ENCODE results near the gene FAM9C. TPM values are rescaled to one million over a fixed set of nuclear protein-coding genes. Genes with fewer than 3 reads are reported as not detected.

The FAM9C gene
- total RNA-seq, 1 experiment from 2014 or later, result not detected

DNA sequence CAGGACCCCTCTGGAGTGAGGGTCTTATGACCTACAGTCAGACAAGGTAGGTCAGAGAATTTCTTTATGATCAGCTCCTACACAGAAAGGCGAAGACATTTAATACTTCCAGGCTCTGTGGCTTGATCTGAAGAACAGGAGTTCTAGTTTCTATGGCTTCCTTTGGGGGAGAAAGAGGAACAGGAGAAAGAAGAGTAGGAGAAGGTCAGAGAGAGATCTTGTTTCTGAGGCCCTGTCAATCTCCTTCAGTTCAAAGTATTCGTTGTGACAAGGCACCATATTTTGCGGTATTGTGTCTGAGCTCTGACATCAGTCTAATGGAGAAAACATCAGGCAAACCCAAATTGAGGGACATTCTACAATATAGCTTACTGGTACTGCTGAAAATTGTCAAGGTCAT is 52.8 kb downstream of the FAM9C start:
- ATAC-seq (no peak), DNase-seq (ENCODE audit: low read depth, low spot score) (no peak)
- in situ Hi-C loops (cut with HindIII; ENCODE audit: low pct_unique_long_range_greater_than_20kb, low sequenced_read_pairs), result no loop called here
- ChIA-PET POLR2A (no interaction called here), CTCF (no interaction called here)
- peaks cover 13% of the 10 kb centered on the region for H3K4me1 ChIP-seq (ENCODE audit: control insufficient read depth, insufficient read depth, low read length)
- H3K27me3 ChIP-seq (ENCODE audit: control insufficient read depth, insufficient read depth, low read length), result no peaks in the 10 kb centered on the region
- H3K36me3 ChIP-seq (ENCODE audit: control insufficient read depth, insufficient read depth, low read length), result no peaks in the 10 kb centered on the region
- intact Hi-C loops (cut with micrococcal nuclease; ENCODE audit: unreplicated experiment), result no loop called here
- BruUV-seq (replicated peaks), result no TSS peak
- no peaks in the 10 kb centered on the region for H3K9me3 ChIP-seq (ENCODE audit: control insufficient read depth, insufficient read depth, low read depth, low read length)
- peak overlapping the region; percentile 91 for H3K27ac ChIP-seq (ENCODE audit: low read length)
- no peak for TF ChIP-seq SIN3A (IDR thresholded peaks at IDR 0.05; ENCODE audit: borderline replicate concordance, insufficient read depth, low read depth, low read length)
- TF ChIP-seq TCF7L2 (IDR thresholded peaks at IDR 0.05; ENCODE audit: low read depth, low read length), result no peak
- TF ChIP-seq POLR2AphosphoS5 (IDR thresholded peaks at IDR 0.05; ENCODE audit: low read depth, low read length), result no peak
- no peak for TF ChIP-seq REST (IDR thresholded peaks at IDR 0.05; ENCODE audit: insufficient read depth in 1 of 2, low read depth in 2 of 2, low read length in 1 of 2)
- no peak for TF ChIP-seq CTCF (IDR thresholded peaks at IDR 0.05)
- H3K4me3 ChIP-seq (ENCODE audit: low read depth in 2 of 2, low read length in 2 of 2), result no peak overlapping the region

GRCh38 chrX:12989461-12989860 is 55.0 kb downstream of the FAM9C start:
- H3K4me1 ChIP-seq (ENCODE audit: control insufficient read depth, insufficient read depth, low read length), result peaks cover 13% of the 10 kb centered on the region
- in situ Hi-C loops (cut with HindIII; ENCODE audit: low pct_unique_long_range_greater_than_20kb, low sequenced_read_pairs), result no loop called here
- no peaks in the 10 kb centered on the region for H3K36me3 ChIP-seq (ENCODE audit: control insufficient read depth, insufficient read depth, low read length)
- H3K27me3 ChIP-seq (ENCODE audit: control insufficient read depth, insufficient read depth, low read length), result no peaks in the 10 kb centered on the region
- intact Hi-C loops (cut with micrococcal nuclease; ENCODE audit: unreplicated experiment), result loop anchor here (10.0 kb wide), 1 partner anchor 105 kb away; no protein-coding TSS in a partner anchor
- no peaks in the 10 kb centered on the region for H3K9me3 ChIP-seq (ENCODE audit: control insufficient read depth, insufficient read depth, low read depth, low read length)
- no TSS peak for BruUV-seq (replicated peaks)
- CTCF ChIA-PET, result no interaction called here
- no peak for ATAC-seq
- POLR2A ChIA-PET, result no interaction called here
- TF ChIP-seq POLR2AphosphoS5 (IDR thresholded peaks at IDR 0.05; ENCODE audit: low read depth, low read length) (no peak), CTCF (IDR thresholded peaks at IDR 0.05) (no peak), TCF7L2 (IDR thresholded peaks at IDR 0.05; ENCODE audit: low read depth, low read length) (no peak), SIN3A (IDR thresholded peaks at IDR 0.05; ENCODE audit: borderline replicate concordance, insufficient read depth, low read depth, low read length) (no peak), REST (IDR thresholded peaks at IDR 0.05; ENCODE audit: insufficient read depth in 1 of 2, low read depth in 2 of 2, low read length in 1 of 2) (no peak)
- H3K27ac ChIP-seq (ENCODE audit: low read length), result peak overlapping the region; percentile 91
- H3K4me3 ChIP-seq (ENCODE audit: low read depth in 2 of 2, low read length in 2 of 2), result no peak overlapping the region
- no peak for DNase-seq (ENCODE audit: low read depth, low spot score)
